Skin of body (tissue), 2 donors: ENCODE data around the gene MGLL. TPM values are rescaled to one million over a fixed set of nuclear protein-coding genes. Genes with fewer than 3 reads are reported as not detected.

ENCODE experiments used
- DNase-seq: peaks from one replicate; lab custom pipeline; 2025; lab: John Stamatoyannopoulos, UW
- total RNA-seq: library from RNA; depleted of rRNA; stranded (reverse); fragments of >200 nt; gene quantifications from one replicate; pipeline ENCODE4 v1.2.3, GENCODE V29; 2014

The MGLL gene
- total RNA-seq, 1 donor from 2014 or later = 32.7 TPM

DNA sequence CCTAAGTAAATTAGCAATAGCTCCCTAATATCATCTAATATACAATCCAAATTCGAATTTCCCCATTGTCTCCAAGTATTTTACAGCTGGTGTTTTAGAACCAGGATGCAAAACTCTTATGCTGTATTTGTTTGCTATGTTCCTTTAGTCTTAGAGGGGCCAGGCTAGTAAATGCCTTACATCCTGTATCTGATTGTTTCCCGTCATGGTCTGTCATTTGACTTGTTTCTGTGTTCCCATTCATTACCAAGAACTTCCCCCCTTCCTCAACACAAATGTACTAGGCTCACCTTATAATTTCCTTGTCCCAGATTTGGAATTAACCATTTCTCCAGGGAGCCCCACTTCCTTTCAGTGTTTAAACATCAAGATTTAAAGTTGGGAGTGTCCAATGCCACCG lies 95.4 kb downstream of the MGLL start:
- no peak for DNase-seq

DNA sequence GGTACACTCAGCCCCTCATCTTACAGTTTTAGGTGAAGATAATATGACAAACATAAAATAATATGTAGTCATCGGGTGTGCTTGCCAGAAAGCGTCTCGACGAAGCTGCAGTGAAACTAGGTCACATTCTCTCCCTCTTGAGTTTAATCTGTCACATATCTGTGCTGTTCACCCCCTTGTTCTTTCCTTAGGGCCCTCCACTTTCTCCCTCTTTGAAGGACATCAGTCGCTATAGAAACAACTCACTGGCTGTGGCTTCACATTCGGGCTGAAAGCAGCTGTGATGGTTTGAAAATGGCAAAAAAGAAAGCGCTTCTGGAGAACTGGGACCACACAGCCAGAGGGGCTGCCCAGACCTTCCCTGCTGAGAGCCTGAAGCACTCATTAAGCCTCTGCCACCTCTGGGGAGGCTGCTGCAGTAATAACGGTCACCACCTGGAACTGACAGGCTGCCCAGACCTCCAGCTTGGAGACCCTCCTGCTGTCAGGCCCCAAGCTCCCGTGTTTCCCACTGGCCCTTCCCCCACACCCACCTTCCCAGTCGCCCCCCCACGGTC lies 99.2 kb downstream of the MGLL start:
- DNase-seq = peak; percentile 34

DNA sequence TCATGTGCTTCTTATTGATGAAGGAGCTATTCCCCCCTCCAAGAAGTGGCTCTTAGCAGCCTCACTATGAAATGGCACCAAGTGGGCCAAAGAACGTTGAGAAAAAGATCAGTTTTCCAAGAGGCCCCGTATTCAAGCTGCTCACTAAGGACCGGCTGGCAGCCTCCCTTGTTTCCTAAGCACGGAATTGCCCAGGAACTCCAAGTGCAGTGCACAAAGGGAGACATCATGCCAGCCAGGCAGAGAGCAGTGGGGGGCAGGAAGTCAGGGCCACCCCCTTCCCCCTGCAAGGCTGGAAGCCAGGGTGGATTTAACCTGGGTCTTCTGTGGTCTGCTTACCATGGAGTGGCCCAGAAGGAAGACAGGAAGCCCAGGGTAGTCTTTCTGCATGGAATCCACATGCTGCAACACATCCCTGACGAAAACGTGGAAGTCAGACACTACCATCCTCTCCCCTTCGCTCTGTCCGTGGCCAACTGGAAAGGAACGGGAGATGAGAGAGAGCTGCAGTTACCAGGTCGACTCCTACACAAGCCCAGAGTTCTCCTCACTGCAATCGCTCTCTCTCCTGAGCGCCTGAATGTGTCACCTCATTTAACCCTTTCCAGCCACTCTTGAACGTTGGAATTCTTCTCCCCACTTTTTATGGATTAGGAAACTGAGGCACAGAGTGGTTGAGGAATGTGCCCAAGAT lies 100.1 kb downstream of the MGLL start:
- peak; percentile 31 for DNase-seq

DNA sequence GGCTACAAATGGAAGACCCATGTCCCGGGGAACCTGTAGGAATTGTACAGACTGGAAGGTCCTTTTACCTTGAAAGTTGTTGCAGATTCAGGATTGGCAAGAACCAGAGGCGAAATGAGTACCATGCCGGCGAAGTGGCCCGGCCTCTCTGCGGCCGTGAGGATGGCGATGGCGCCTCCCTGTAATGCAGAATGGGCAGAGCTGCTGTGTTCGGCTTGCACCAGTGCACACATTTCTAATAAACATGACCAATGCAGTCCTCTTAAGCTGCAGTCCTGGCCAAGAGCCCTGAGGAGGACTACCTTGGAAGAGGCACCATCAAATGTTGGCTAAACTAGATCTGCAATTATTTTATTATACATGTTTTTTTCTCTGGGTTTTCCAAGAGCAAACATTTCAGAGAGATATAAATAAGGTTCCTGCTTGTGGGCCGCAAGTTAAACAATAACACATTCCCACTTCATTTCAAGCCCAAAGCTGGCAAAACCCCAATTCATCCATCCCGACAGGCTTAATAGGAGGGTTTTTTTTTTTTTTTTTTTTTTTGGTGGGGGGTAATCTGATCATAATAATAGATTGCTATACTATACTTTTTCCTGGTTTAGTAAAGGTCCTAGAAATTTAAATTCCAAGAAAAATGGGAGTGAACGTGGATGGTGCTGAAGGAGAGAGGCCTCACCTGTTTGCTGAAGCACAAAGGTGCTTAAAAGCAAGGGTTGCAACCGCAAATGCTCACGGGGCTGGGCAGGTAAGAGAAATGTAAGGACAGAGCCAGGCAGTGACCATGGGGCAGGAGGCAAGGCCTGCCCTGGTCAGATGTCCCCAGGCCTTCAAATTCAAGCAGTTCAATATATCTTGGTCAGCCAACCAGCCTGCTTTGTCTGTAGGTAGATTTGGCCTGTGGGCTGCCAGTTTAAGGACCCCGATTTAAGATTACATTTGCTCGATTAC lies 101.1 kb downstream of the MGLL start:
- no peak for DNase-seq

DNA sequence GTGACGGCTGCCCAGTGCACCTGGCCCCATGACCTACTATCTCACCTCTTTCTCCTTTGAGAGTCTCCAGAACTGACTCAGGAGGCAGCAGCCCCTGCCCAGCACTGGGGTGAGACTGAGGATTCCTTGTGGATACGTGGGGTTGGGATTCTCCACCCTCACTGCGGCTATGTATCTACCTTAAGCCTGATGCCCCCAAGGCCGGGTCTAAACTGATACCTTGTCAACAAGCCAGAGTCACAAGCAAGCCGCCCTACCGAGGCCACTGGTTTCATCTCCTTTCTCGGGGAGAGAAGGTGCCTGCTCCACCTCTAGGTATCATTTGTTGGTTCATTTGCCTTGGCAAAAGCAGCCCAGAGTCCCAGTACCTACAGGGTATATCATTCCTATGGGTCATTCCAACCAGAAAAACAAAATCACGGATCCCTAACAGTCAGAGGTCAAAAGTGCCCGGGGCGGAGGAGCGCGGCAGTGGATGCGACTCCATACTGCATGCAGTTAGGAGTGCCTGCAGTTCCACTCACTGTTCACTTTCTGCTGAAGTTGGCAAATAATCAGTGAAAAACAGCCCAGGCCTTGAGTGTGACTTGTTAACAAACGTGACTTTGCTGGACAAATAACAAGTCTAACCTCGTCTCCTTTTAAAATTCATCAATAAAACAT lies 102.0 kb downstream of the MGLL start:
- no peak for DNase-seq

DNA sequence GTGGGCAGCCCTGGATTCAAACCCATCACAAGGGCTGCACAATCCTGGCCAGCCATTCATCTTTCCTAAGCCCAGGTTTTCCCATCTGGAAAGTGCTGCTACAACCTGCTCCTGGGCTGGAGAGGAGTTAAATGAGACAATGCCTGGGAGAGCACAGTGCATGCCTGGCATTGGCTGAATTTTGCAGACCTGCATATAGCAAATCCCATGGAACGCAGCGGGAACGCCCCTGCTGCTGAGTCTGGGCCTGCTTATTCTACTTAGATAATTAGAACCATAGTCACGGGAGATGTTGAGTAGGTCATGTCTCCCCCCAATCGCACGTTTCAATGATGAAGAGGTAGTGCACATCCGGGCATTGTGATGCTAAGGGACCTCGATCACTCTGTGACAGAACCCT lies 102.9 kb downstream of the MGLL start:
- no peak for DNase-seq

DNA sequence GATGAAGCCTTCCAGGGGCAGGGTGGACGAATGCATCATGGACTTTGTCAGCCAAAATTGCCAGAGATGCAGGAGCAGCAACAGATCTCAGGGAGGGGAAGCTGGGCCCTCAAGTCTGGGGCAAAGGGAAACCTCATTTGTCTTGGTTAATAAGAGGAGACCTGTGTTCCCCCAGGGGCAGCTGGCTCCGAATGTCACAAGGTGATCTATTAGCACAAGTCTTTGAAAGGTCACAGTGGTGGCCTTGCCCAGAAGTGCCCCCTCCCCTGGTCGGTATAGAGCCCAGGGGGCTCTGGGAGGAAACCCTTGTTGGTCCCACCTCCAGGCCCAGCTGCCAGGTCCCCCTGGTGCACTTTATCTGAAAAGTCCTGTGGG lies 103.4 kb downstream of the MGLL start:
- DNase-seq = no peak

DNA sequence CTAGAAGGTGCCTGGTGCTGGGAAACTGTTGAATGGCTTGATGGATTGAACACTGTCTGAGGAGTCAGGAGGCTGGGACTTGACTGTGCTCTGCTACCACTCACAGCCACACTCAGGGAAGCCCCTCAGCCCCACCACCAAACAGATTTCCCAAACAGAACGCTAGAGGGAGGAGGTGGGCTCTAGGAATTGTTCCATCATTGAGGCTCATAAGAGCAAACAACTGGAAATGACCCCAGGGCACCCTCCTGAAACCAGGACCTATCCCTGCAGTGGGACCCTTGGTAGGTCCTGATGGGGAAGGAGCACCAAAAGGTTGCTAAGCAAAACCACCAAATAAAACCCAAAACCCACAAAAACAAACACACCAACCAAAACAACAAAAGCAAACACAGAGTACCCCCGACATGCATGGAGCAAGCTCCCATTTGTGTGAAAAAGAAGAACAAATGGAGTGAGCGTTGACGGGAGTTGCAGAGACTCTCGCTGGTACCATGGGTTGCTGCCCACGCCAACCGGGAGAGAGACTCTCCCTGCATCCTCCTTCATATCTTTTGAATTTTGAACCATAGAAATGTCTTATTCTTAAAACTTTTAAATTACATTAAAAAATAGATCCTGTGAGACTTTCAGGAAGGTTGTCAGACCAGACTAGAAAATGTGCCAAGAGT lies 103.9 kb downstream of the MGLL start:
- no peak for DNase-seq

DNA sequence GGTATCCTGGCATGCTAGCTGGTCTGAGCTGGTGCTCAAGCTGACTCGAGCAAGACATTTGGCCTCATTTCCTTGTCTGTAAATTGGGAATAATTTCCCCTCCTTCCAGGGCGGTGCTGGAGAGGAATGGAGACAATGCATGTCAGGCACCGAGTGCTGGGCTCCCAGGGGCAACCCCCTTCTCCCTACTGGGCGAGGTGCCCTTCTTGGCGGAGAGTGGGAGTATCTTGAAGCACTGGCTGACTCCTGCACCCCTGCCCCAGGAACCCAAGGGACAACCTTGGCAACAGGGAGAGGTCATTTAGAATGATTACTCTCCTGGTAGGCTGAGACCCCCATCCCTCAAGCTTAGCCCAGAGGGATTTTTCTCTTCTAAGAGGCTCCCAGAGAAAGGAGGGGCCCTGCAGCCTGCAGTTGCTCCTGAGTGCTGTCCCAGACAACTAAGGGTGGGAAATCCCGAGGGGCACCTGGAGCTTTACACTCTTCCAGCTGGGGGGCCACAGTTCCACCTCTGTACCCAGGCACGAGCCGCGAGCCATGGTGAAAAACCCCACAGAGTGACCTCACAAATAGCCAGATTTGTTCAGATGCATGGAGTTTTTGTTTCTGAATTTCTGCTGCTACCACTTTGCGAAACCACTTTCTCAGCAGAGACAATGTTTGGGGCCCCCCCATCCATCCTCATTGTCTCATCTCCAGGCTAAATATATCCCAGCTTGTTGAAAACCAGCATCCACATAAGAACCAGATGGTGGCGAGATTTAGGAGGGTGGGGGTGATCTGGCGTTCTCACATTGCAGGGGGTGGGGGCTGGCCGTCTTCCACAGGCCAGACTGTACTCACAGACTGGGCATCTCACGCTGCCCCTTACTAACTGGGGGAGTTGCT lies 104.7 kb downstream of the MGLL start:
- peak; percentile 45 for DNase-seq

DNA sequence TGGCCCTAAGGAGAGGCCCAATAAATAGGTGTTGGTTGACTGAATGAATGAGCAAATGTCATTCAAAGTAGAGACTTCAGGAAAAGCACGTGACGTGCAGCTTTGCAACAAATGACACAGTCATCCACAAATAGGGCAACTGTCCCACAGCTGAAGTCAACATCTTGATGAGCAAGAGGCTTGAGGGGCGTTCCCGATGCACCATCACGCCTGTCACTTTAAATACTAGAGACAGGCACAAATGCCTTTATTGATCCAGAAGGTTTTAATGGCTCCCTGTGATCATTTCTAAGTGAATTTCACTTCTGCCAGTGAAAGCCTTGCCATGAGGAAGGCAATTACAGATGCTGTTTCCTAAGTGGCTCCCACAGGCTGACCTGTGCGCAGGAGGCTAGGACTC lies 105.9 kb downstream of the MGLL start:
- peak; percentile 19 for DNase-seq

DNA sequence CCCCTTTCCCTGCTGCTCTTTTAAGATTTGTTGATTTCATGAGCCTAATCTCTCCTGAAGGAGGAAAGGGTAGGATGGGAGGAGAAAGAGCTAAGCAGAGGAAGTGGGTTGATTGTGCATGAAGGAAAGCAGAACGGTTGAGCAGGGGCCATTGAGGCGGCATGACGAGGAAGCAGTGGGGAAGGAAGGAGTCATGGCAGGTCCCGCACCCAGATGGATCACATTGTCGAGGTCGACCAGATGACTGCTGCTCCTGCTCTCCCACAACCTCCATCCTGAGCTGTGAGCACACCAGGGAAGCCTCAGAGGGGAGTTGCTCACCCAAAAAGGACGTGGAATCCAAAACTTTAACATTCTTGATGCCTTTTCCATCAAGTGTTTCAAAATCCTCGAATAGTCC lies 106.8 kb downstream of the MGLL start:
- DNase-seq = no peak

DNA sequence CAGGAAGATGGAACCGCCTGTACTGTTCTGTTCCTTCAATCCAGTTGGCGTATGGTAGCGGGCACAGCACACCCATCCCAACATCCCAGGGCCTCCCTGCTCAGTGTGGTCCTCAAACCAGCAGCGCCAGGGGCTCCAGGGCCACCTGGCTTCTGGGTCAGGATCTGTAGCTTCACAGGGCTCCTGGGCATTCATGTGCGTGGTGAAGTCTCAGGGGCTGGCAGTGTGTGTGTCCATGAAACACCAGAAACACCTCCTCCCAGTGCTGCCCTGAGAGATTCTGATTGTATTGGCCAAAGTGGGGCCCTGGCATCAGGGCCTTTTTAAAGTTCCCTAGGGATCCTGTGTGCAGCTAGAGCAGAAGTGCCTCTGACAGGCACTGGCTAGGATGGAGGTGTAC lies 107.4 kb downstream of the MGLL start:
- DNase-seq = no peak

DNA sequence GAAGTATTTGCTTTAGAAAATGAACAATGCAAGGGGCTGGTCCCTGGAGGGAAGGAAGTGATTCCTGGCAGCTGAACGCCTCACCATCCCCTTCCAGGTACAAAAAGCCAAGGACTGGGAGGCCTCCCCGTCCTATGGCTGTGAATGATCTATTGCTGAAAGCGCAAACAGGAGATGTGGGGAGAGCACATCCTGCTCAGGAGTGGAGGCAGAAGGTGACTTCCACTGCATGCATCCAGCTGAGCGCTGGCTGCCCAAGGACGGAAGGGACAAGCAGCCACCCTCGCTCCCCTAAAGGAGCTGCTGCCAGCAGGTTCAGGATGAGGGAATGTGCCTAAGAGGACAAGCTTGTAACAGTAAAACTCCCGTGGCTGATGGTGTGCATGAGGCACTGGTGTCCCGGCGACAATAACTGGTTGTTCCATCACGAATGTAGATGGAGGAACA lies 108.2 kb downstream of the MGLL start:
- DNase-seq = no peak

DNA sequence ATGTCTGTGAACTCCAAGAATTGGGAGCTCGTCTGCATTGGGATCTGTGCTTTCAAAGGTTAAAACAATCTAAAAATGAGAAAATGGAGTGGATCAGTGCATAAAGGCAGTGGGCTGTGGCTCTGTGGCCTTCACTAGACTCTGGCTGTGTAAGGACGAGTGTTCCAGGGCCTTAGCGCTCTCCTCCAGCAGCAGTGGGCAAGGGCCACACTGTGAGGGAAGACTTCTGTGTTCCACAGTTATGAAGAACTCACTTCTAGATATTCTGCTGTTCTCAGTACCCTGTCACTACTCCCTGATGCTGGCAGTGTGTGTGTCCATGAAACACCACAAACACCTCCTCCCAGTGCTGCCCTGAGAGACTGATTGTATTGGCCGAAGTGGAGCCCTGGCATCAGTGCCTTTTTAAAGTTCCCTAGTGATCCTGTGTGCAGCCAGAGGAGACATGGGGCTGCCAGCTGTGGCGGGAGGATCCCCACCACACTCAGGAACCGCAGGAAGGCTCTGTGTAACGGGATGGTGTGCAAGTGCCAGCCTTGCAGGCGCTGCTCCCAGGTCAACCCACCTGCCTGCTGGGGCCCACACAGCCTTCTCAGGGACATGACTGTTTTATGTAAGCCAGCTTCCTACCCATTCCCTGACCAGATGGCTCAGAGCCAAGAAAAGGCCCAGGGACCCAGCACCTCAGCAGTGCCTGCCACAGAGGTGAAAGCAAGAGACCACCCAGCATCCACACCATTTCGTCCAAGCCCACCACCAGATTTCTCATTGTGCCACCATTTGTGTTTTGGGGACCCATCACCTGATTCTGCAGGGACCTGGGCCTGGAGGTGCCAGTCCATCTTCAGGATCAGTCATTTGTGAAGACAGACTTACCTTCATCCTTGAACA lies 109.2 kb downstream of the MGLL start:
- no peak for DNase-seq

DNA sequence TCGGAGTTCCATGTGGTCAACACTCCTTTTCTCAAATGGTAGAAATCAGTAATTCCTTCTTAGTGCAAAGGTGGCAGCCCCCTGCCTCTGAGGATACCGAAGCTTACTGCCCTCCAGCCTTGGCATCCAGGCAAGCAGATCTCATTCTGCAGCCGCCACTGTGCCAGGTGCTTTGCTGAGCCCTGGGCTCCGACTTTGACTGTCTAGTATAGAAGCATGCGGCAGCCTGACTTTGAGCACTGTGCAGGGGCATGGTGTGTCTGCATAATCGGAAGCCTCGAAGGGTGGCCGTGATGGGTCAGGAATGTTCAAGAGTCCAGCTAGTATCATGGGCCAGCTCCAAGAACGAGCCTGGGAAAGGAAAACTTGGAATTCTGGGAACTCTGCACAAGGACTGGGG lies 109.9 kb downstream of the MGLL start:
- no peak for DNase-seq

DNA sequence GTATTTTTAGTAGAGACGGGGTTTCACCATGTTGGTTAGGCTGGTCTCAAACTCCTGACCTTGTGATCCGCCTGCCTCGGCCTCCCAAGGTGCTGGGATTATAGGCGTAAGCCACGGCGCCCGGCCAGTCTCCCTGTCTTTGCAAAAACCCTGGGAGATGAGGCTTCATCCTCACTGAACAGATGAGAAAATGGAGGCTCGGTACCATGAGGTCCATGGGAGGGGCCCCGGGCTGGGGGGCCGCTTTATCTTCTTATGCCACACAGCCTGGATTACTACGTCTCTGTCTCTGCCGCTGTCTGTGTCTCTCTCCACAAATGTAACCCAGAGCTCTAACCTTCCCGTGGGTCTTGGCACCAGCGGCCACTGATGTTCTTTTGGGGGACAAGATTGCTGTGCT lies 110.4 kb downstream of the MGLL start:
- DNase-seq = no peak

DNA sequence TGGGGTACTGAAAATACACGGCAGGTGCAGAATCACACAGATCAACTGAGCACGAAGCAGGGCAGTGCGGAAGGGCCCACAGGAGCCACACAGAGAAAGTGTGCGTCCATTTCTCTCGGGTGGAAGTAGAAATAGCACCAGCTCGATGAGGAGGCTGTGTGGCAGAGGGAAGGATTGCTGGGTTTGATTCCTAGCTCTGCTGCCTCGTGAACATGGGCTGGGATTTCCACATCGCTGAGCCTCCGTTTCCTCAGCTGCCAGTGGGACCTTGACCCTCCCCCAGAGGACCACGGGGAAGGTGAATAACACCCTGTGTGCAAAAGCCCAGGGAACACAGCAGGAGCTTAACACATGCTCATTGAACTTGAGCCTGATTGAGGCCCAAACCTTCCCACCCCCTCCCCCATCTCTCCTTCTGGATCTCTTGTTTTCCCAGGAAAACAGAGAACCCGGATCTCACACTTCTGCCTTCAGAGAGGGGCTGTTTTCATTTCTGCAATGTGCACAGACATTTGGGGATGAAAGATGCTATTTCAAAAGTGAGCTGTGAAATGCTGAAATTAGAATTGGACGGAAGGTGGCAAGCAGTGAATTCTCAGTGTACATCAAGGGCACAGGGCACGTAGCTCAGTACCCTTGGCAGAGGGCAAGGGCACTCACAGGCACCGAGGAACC lies 111.2 kb downstream of the MGLL start:
- no peak for DNase-seq

DNA sequence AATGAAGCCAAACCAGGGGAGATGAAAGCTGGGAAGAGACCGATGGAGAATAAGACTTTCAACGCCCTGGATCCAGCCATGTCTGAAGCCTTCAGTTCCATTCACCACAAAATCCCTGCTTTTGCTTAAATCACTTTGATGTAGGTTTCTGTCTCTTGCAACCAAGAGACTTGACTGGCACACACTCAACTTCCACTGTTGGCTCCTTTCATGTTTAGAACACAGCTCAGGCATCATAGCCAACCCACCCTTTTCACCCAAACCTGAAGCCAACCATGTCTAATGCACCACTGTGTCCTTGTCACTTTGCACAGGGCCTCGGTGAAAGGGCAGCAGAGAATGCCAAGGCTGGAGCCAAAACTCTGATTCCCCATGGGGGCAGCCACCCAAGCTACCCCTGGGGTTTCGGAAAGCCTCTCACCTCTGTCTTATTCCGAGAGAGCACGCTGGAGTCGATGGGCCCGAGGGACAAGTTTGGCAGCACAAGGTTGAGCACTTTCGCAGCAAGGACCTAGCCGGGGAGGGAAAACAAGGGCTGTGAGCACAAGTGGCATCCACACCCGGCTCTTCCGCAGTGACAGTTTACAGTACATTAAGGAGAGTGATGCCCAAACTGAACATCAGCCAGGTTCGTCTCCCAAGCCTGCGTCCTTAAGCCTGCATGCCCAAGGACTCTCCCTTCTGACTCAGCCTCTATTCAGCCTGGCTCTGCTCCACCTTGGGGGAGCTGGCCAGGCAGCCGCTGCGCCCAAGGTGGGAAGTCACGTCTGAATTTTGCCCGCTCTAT lies 112.0 kb downstream of the MGLL start:
- no peak for DNase-seq
